SK-N-MC (cell line): ENCODE results near the gene NHSL2.

Experiments used
- EZH2 ChIP-seq: fragments of 200-600 bp; sonication (generic); IDR thresholded peaks from one replicate; pipeline ENCODE4 v1.6.1; 2017; ENCODE audit warnings: antibody characterized with exemption
- POLR2AphosphoS5 ChIP-seq: IDR thresholded peaks from 2 replicates; pipeline ENCODE4 v1.6.1; 2012; ENCODE audit warnings: mild to moderate bottlenecking, low read depth, low read length, borderline replicate concordance

DNA sequence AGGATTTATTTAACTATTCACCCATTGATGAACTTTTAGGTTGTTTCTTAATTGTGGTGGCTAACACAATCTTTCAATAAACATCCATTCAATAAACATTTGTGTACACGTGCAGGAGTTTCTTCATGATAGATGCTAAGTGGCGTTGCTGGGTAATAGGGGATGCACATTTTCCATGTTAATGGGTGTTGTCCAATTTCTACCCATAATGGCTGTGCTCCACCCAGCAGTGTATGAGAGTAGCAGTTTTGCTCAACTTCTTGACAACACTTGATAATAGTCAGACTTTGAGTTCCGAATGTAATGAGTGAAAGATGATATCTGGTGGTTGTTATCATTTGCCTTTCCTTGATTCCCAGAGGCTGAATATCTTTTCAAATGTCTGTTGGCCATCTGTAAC lies 104.7 kb downstream of the NHSL2 start:
- TF ChIP-seq EZH2 (no peak), POLR2AphosphoS5 (no peak)
